Measurements from ENCODE around the gene FBXO21.
"Not testable (repeated sequence)": the region's sequence is repeated elsewhere in the genome, so short reads cannot be mapped to it uniquely, and the experiment has no call there.

Gene FBXO21

DNA sequence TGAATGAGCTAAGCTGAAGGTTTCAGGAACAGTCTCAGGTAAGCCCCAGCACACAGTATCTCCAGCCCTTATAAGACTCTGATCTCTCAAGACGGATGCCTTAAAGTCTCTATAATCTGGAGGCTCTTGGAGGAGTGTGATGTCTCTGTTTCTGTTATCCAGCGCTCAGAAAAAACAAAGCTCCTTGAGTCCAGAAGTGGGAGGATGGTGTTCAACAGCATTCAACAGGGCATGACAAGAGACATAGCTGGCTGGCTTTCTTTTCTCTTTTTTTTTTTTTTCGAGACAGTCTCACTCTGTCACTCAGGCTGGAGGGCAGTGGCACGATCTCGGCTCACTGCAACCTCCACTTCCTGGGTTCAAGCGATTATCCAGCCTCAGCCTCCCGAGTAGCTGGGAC lies 59.5 kb downstream of the FBXO21 start:
- no peak for DNase-seq

DNA sequence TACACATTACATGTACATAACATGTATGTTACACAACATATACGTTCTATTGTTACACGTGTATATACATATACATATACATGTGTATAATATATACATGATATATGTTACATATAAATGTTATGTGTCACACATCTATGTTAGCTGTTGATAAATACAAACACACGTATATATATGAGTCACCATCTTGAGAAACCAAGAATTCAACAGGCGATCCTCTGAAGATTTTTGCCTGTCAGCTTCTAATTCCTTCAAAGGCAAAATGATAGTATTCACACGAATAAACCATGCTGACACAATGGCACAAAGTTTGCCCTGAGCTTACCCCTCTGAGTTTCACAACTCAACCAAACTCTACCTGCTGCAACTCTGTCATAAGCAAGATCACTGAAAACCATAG lies 60.9 kb downstream of the FBXO21 start:
- no peak for DNase-seq

DNA sequence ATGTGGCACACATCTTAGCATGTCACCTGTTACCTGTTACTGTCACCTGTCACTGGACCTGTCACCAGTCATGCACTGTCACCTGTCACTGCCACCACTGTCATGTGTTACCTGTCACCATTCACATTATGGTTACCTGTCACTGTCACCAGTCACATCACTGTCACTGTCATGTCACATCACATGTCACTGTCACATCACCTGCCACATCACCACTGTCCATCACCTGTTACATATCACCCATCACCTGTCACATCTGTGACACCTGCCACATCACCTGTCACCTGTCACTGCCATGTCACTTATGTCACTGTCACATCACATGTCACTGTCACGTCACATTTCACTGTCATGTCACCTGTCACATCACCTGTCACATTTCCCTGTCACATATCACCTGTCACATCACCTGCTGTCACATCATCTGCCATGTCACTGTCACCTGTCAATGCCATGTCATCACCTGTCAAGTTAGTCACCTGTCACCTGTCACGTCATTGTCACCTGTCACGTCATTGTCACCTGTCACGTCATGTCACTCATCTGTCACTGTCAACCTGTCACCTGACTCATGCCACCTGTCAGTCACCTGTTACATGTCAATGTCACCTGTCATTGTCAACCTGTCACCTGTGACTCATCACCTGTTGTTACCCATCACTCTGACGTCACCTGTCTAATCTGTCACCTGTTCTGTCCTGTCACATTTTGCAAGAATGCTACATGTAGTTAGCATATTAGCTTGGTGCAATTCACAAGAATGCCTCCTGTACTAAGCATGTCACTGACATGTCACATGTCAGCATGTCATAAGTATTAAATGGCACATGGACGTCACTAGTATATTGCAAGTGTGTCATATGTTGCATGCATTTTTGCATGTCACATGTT lies 62.1 kb downstream of the FBXO21 start:
- no peak for DNase-seq

DNA sequence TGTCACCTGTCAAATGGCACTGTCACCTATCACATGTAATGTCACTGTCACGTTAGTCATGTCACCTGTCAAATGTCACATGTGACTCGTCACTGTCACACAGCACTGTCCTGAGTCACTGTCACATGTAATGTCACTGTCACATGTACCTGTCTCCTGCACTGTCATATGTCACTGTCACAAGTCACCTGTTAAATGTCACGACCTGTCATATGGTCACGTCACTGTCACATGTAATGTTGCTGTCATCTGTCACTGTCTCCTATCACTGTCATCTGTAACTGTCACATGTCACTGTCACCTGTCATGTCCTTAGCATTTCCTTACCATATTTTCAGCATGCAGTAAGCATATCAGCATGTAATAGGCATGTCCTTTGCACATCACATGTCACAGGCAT lies 63.9 kb downstream of the FBXO21 start:
- no peak for DNase-seq

DNA sequence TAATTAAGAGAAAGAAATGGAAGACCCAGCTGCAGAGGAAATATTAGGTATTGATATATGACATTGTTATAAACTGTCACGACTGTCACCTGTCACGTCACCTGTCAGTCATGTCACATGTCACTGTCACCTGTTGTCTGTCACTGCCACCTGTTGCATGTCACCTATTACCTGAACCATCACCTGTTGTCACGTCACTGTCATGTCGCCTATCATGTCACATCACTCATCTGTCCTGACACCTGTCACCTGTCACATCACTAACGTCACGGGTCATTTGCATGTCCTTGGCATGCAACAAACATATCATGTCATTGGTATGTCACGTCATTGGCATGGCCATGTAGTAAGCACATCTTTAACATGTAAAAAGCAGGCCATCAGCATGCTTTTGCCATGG lies 64.5 kb downstream of the FBXO21 start:
- no peak for DNase-seq

DNA sequence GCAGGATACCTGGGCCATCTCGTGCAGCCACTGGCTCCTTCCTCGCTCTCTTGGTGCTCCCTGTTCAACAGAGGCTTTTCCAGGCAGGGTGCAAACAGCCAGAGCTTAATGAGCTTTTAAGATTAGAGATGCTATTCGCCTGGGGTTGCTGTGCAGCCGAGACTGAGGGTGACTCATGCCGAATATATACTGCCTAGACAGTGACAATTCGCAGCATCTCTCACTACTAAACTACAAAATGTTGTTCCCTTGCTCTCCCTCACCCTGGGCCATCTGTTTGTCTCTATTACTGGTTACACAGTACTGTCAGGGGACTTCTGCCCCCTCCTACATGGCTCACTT lies 65.0 kb downstream of the FBXO21 start:
- DNase-seq = no peak

DNA sequence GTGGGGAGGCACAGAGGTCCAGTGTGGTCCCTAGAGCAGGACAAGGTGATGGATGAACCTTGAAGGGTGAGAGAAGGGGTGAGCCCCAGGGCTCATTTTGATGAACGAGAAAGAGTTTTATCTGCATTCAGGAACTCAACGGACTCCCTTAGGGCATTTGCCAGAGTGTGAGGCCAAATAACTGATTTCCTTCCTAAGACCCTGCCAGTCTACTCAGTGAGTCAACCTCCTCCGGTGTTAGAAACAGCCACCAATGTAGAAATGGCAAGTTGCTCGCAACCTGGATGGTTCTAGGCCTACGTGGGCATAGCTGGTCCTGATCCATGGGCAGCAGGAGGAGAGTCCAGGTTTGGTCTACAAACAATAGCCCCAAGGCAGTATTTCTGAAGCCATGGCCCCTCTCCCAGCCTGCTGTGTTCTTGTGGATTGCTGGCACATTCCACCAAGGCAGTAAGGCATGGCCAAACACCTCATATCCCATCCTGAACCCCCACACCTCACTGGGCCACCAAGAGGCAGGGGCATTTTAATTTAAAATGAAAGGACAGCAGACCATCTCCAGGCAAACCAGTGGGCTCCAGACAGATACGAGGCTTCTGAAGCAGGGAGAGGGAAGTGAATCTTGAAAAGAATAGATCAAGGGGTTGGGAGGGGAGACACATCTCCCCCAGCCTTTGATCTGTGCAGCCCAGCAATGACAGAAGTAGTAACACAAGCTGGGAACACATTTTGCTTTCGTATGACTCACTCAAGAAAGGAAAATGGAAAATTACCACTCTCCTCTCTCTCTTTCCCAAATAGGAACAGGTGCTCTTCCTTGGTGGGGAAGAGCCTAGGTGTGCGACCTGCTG lies 65.6 kb downstream of the FBXO21 start:
- no peak for DNase-seq

DNA sequence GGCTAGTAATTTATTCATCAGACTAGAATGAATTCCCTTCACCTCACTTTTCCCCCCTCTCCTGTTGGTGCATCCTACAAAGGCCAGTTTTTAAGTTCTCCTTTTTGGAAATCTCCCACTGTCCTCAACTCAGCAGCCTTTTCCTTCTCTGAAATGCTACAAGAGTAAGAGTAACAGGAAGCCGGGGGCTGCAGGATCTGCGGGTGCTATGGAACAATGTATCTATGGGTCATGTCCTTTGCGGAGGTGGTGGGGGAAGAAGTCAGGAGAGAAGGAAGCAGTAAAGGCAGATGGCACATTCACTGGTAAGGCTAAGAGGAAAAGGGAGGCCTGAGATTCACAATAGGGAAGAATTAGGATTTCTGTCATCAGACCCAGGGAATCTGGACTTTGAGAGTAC lies 68.8 kb downstream of the FBXO21 start:
- DNase-seq = no peak

DNA sequence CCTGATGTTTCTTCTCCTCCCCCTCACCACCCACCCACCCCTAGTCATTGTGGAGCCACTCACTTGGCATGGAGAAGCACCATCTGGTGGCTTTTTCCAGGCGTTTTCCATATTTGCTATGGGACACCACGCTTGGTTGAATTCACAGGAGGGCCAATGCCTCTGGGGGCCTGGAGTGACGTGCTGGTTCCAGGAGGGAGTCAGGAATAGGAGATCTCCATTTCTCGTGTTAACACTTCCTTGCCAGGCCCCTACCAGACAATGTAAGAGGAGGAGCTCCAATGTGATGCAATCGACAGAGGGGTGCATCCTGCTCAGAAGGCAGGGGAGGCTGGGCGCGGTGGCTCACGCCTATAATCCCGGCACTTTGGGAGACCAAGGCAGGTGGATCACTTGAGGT lies 69.5 kb downstream of the FBXO21 start:
- no peak for DNase-seq

DNA sequence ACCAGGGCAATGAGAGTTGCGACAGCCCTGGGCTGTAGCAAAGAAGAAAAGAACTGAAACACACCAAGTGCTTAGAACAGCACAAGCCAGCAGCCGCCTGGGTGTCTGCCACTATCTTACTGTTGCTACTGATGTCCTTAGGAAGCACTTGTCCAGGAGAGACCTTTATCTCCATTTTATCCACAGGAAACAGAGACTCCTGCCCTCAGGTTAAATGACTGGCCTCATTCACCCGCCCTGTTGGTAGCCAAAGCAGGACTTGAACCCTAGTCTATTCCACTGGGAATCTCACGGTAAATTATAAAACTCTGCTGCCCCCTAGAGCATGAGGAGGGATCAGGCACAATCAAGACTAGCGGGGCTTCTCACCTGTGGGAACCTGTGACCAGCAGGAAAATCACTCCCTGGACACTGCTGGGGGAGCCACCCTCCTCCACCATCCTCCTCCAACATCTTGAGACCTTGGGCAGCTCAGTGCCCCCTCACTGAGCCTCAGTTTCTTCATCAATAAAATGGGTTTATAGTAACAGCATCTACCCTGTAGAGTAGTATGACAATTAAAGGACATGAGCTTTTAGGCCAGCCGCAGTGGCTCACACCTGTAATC lies 70.6 kb downstream of the FBXO21 start:
- no peak for DNase-seq

DNA sequence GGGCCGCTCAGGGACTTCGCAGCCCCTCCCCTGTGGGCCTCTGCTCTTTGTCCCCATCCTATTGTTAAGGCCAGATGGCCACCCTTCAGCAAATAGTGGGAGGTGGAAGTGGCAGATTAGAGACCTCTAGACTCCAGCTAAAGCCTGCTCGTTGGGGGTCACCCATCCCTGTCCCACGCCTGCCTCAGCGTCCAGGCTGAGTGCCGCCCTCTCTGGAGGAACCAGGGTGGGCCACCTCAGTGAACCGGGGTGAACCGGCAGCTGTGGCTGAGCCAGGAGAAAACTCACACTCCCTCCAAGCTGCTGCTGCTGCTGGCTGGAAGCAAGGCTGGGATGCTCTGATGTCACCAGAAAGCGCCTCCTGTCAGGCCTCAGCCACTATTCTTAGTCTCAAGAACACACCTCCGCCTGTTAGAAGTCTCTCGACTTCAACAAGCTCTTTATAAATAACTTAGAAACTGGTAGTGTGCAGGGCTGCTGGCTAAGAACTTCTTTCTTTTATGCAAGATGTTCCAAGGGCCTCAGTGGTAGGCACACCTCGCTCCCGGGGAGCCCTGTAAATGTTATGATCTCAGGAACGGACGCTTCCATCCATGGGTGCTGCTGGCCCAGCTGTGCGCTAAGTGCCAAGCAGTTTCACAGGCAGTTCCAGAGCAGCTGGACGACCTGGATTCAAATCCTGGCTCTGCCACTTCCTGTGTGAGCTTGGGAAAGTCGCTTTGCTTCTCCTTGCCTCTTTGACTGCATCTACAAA lies 71.3 kb downstream of the FBXO21 start:
- DNase-seq = no peak

DNA sequence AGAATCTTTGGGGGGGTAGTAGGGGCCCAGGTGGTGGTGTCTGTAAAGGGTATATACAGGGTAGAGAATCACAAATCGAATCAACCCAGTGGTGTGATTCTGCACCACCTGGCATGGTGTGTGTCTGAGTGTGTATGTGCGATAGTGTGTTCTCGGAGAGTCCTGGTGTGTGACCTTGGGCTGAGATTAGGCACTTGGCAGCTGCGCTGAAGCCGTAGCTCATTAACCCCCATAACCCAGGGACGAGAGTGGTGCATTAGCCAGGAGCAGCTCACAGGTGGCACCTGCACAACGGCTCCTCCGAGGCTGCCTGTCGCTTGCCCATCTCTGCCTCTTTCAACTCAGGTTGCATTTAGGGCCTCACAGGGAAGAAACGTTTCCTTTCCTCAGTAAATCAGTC lies 75.5 kb downstream of the FBXO21 start:
- no peak for DNase-seq

DNA sequence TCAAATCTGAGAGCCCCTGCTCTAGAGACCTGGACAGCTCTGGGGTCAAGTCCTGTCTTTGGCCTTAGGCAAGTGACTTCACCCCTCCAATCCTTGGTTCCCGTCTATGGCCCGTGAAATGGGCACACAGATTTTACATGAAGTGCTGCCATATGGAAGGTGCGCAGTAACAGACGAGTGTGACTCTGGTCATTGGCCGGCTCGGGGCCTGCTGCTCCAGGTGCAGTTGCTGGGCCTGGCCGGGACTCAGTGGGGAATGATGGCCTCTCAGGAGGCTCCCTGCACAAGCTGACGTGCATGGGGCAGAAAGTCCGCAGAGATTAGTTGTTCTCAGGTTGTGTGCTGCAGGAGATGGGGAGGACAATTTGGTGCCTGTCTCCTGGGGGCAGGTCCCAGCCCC lies 77.0 kb downstream of the FBXO21 start:
- no peak for DNase-seq

DNA sequence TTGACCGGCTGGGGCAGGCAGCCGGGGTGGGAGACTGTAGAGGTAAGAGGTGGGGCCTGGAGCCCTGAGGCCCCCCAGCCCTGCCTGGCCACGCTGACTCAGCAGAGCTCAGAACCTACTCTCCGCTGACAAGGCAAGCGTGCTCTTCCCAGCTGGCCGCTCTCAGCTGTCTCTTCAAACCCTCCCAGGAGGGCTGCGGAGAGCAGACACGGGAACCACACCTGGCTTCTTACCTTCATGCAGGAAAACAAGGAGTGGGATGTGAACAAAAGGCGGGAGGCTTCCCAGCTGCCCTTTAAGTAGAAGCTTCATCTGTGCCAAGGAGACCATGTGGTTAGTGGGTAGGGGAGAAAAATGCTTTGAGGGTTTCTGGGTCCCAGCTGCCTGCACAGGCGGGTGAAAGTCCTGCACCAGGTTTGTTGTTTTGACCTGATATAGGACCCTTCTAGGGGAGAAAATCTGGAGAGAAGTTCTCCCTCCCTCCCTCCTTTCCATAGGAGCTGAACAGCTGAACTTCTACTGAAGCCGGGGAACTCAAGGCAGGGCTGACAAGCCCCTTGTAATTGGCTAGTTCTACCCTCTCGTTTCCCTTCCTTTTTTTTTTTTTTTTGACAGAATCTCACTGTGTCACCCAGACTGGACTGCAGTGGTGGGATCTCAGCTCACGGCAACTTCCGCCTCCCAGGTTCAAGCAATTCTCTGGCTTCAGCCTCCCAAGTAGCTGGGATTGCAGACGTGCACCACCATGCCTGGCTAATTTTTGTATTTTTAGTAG lies 78.3 kb downstream of the FBXO21 start:
- DNase-seq = peak; percentile 77

DNA sequence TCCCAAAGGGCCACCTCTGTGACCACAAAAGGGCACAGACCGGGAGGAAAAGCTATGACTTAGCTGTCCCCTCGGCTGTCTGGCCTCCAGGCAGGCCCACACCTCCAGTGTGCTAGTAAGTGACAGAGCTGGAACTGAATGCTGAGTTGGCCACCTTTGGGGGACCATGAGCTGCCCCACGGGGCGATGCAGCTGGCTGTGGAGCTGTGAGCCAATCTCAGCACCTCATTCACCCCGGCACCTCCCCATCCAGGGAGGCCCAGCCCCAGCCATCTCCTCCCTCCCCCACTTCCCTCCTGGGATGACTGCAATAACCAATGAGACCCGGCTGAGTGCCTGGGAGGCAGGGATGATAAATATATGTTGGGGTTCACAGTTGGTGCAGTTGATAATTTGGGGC lies 78.9 kb downstream of the FBXO21 start:
- DNase-seq = peak; percentile 77

DNA sequence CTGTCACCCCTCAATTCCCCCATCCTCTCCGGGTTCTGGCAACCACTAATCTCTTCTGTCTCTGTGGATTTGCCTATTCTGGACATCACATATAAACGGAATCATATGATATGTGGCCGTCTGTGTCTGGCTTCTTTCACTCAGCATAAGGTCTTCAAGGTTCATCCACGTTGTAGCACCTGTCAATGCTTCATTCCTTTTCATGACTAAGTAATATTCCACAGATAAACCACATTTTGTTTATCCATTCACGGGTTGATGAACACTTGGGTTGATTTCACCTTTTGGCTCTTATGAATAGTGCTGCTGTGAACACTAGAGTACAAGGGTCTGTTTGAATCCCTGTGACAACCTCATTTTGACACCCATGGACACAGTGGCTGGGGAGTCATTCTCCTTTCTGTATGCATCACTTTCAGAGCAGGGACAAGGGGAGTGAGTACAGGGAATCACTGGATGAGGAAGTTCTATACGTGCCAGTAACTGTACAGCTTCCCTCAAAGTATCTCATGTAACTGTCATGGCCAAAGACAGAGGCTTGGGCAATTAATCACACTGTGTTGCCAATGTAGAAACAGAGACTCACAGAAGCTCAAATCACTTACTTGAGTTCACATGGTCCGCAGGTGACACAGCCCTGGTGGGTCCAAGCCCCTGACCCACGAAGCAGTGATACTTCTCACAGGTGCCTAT lies 80.2 kb downstream of the FBXO21 start:
- DNase-seq = no peak

DNA sequence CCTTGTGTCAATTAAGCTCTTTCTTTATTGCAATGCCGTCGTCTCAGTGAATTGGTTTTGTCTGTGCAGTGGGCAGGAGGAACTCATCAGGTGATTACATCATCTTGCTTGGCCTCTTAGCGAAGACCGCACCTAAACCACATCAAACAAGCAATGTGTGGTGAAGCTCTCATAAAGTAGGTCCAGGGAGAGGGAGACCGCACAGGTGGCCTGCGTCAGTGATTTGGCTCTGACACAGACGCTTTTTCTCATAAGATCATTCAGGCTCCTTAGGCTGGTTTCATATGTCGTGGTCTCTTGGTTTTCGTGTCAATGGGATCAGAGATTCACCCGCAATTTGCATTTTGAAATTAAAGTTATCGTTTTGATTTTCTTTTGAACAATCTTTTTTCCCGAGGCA lies 84.4 kb downstream of the FBXO21 start:
- no peak for DNase-seq

DNA sequence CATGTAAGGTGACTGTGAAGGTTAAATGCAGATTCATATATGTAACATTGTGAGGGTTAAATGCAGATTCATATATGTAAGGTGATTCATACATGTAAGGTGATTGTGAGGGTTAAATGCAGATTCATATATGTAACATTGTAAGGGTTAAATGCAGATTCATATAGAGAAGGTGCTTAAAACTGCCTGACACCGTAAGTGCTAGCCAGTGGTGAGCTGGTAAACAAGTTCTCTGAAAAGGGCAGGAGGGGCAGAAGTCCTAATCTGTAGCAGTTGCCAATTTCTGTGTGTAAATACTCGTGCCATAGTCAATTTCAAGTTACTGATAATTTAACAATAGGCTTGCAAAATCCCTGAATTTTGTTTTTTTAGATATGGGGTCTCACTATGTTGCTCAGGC lies 86.3 kb downstream of the FBXO21 start:
- DNase-seq = not testable (repeated sequence)

DNA sequence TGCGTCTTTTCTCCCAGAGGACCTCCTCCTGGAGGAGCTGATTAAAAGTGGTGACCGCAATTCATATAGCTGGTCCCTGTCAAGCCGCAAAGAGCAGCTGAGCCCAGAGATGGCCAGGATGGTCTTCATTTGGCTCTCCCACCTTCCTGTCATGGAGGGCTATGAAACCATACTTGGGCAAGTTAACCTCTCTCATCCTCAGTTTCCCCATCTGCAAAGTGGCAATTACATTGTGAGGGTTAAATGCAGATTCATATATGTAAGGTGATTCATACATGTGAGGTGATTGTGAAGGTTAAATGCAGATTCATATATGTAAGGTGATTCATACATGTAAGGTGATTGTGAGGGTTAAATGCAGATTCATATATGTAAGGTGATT lies 87.5 kb downstream of the FBXO21 start:
- no peak for DNase-seq

DNA sequence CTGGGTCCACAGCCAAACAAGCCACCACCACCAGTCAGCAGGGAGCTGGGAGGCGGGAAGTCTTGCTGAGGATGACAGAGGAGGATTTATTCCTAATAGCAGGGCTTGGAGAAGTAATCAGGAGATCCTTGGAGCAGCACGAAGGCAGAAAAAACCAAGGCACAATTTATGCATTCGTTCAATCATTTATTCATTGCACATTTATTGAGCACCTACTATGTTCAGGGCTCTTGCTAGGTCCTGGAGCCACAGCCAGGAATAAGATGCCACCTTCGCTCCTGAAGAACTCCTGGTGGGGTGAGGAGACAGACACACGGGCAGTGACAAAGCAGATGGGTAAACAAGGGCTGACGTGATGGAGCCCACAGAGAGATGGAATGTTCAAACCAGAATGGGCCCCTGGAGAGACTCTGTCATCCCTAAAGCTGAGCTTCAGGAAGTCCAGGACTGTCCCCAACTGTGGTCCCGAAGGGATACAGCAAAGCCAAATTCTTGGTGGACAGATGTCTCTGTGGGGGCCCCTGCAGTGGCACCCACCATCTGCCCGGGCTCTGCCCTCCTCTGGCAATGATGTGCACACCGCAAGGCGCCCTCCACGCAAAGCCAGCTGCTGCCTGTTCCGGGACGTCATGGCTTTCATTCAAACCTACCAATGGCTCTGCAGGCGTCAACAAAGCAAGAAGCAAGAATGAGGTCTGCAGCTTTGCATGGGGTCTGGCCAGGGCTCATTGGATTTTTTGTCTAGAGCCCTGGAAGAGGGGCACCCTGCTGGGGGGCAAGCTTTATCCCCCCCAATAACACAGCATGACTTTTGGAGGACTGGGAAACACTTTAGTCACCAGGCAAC lies 88.1 kb downstream of the FBXO21 start:
- no peak for DNase-seq
